Measurements from ENCODE around the gene ZNF532.
"Not testable (repeated sequence)": the region's sequence is repeated elsewhere in the genome, so short reads cannot be mapped to it uniquely, and the experiment has no call there.

The ZNF532 gene

DNA sequence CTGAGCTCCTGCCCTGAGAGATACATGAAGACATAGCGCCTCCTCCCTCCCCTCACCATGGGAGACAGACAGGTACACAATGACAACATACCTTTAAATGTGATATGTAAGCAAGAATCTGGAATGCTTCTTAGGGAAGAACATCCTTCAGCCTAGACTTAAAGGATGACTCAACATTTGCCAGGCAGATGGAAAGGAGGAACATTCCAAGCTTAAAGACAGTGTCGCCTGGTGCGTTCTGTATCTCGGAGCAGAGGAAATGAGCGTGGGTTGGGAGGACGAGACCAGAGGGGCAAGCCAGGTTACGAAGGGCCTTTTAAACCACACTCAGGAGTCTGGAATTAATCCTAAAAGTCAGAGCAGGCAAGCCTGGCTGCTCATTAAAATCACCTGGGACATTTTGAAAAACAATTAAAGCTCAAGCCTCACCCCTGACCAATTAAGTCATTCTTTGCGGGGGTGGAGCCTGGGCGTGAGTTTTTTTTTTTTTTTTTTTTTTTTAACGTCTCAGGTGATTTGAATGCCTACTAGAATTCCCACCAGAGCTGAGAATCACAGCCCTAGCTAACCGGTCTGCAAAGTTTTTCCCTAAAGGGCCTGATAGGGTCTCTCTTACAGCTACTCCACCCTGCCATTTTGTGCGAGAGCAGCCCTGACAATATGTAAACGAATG, 143.8 kb downstream of the ZNF532 start:
- DNase-seq (ENCODE audit: low spot score), result no peak

- no peak for DNase-seq (ENCODE audit: low spot score)
Observed at GRCh38 chr18:59009846-59010245, 145.2 kb downstream of the ZNF532 start.

DNA sequence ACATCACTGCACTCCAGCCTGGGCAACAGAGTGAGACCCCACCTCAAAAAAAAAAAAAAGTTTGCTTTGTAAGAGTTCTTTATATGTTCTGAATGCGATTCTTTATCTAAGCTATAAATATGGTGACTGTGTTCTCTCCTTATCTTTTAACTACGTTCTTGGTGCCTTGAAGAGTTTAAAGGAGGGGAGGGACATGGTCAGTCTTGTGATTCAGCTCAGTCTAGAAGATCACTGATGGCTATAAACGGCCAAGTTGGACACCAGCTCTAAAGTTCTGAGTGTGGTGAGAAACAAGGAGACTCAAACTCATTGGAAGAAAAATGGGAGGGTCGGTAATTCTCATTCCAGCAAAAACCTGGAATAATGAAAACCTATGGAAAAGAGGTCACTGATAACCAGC, 146.6 kb downstream of the ZNF532 start:
- DNase-seq (ENCODE audit: low spot score), result no peak

- DNase-seq (ENCODE audit: low spot score), result no peak
Observed at GRCh38 chr18:59011786-59012185, 147.1 kb downstream of the ZNF532 start.

DNA sequence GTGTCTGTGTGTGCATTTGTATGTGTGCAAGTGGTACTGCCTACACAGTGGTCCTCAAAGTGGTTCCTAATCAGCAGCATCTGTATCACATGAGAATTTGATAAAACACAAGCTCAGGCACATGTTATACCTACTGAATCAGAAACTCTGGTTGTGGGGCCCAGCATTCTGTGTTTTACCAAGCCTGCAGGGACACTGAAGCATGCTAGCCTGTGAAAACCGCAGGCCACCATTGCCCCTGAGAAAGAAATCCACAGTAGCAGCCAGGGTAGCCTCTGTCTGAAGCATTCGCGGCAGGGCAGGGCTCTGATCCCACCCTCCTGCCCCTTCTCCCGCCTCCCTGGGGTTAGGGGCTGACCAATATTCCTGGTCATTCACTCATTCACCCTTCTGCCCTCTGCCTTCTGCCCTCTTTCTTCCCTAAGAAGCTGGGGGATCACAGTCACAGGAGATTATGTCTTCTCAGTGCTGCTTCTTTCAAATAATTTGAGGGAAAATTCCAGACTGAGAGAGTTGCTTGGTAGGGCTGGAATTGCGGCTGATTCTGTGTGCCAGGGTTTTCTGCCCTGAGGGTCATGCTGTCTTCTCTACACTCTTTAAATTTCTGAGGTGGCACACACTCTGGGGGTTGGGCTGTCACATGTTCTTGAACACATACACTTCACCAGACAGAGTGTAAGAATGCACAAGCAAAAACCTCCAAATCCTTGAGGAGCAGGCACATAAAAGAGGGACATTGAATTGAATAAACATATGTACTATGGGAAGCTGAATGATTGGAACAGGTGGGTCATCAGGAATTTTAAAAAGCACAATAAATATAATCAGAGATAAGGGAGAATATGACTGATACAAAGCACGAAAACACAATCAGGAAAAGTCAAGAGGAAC, 148.4 kb downstream of the ZNF532 start:
- no peak for DNase-seq (ENCODE audit: low spot score)

- DNase-seq (ENCODE audit: low spot score), result no peak
Observed at GRCh38 chr18:59013744-59014143, 149.1 kb downstream of the ZNF532 start.

- no peak for DNase-seq (ENCODE audit: low spot score)
Observed at GRCh38 chr18:59015531-59016152, 151.0 kb downstream of the ZNF532 start.

GRCh38 chr18:59021500-59021899, 156.8 kb downstream of the ZNF532 start:
- no peak for DNase-seq (ENCODE audit: low spot score)

DNA sequence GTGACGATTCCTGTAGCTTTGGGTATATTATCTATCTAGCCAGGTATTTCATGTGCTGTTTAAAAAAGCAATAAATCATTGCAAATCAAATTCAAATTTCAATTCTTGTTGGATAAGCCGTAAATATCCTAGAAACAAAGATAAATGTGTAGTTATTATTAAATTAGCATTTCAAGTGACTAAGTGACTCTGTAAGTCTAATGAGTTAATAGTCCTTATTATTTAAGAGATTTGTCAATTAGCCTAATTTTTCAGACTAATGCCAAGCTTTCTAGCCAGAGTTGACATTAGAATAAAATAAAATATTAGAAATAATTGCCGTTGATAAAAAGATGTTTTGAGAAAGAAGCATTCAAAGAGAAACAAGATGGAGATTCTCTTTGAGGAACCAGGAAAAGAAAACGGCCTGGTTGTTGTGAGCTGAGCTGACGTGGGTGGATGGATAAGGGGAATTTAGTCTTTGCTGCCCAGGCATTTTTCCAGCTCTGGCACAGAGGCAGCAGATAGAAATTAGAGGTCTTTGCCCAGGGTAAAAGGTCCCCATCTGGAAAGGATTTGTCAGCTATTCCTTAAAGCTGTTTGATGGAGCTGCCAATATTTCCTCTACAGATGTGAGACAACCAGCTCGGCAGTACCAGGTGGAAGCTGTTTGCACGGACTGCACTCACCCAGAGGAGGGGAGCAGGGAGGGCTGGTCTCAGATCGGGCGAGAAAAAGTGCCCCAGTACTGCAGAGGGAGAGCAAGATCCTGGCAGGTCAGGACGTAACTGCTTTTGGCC, 157.7 kb downstream of the ZNF532 start:
- peak; percentile 38 for DNase-seq (ENCODE audit: low spot score)

DNA sequence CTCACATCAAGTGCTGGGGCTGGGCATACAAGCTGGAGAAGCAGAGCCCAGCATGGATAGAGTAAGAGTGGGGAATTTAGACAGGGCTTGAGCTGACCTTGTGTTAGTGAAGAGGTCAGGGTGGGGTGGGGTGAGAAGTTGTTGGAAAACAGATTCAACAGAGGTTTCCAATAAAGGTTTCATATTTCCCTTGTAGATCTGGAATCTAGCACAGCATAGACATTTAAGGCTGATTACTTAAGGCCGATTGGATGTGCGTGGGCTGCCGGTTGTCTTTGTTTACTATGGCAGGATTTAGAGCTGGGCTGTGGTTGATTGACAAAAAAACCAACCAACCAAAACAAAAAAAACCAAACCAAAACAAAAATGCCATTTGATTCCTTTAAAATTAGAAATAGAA, 160.2 kb downstream of the ZNF532 start:
- DNase-seq (ENCODE audit: low spot score), result no peak

GRCh38 chr18:59025532-59025931, 160.9 kb downstream of the ZNF532 start:
- DNase-seq (ENCODE audit: low spot score), result not testable (repeated sequence)

GRCh38 chr18:59026364-59026763, 161.7 kb downstream of the ZNF532 start:
- no peak for DNase-seq (ENCODE audit: low spot score)

- DNase-seq (ENCODE audit: low spot score), result no peak
Observed at GRCh38 chr18:59026831-59027410, 162.2 kb downstream of the ZNF532 start.

DNA sequence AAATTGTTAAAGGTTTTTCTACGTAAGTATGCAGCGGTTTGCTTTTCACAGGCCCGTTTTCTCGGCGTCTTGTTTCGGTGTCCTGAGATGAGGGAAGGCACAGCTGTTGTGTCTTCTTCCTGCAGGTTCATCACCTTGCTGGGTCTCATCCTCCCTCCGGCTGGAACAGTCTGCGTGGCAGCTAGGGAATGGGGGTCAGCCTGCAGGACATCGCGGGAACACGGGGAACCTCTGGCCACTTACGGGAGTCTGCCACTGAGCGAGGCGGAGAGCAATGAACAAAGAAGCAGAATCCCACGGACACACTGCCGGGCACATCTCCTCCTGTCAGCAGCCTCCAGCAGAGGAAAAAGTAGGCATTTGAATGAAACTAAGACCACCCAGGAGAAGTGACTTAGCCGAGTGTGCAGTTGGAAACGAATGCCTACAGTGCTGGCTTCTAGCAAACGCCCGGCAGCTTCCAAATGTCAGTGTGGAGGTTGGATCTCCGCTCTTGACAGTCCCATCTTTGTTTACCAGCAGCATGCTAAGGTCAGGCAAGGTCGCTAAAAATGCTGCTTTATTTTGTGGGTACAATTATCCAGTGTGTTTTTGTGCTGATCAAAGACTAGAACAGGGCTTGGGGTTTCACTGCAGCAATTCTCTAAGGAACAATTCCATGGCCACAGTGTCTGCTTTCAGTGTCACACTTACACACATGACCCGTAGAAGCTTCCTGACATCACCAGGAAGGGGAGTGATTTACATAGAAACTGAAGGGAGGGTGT, 165.2 kb downstream of the ZNF532 start:
- DNase-seq (ENCODE audit: low spot score), result peak; percentile 93

- DNase-seq (ENCODE audit: low spot score), result no peak
Observed at GRCh38 chr18:59032308-59032707, 167.6 kb downstream of the ZNF532 start.

DNA sequence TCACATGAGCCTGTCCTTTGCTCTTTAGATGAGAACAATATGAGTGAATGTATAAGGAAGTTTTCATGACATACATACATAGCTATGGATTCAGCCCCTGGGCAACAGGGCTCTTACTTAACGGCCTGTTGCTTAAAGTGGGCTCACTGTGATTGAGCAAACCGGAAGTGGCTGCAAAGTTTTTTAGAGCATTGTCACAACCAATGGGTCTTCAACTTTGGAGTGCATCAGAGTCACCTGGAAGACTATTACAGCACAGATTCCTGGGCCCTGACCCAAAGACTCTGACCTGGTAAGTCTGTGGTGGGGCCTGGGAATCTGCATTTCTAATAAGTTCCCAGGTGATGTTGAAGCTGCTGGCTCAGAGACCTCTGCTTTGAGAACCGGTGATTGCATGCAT, 168.7 kb downstream of the ZNF532 start:
- DNase-seq (ENCODE audit: low spot score), result no peak

DNA sequence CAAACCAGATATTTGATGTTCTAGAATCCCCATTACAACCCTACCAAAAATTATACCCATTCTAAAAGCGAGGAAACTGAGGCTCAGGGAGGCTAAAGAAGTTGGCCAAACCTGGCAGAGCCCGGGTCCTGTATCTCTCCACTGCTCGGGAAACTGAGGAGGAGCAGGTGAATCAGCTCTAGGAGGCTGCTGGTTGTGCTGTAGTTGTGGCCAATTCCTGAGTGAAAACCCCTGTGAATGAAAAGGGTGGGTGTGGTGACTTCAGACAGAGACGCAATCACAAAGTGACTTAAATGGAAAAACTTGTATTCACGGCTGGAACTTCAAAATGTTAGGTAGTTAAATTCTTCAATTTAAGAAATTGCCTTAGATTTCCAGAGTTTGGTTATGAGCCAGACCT, 169.3 kb downstream of the ZNF532 start:
- DNase-seq (ENCODE audit: low spot score), result no peak

GRCh38 chr18:59035591-59035990, 170.9 kb downstream of the ZNF532 start:
- DNase-seq (ENCODE audit: low spot score), result no peak

Data from globus pallidus (tissue), 1 donor.